NCI-H82 treated with DMSO at 0.1 percent for 48 hours (cell line): ENCODE results near the gene NANOS2.
"Not testable (repeated sequence)": the region's sequence is repeated elsewhere in the genome, so short reads cannot be mapped to it uniquely, and the experiment has no call there.

Source experiments
- DNase-seq: peaks from one replicate; lab custom pipeline; 2025; ENCODE audit not compliant: unreplicated experiment; lab: John Stamatoyannopoulos, UW

Gene NANOS2

GRCh38 chr19:45876411-45877197 is 38.0 kb downstream of the NANOS2 start:
- DNase-seq = no peak

DNA sequence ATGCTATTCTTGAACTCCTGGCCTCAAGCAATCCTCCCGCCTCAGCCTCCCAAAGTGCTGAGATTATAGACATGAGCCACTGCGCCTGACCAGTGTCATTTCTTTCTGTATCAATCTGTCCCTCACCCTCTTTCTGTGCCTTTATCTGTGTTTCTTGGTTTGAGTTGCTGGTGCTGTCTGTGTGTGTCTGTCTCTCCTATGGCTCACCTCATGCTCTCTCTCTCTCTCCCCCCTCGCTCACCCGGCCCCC is 38.5 kb downstream of the NANOS2 start:
- DNase-seq = no peak

DNA sequence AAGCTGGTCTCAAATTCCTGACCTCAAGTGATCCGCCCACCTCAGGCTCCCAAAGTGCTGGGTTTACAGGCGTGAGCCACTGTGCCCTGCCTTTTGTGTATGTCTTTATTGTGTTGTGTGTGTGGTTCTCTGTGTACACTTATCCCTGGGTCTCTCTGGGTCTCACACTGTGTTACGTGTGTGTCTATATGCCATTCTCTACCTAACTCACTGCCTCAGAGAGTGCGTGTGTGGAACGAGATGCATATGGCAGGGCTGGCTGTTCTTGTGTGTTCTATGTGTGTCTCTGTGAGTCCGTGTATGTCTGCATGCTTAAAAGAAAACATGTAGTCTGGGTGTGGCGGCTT is 40.0 kb downstream of the NANOS2 start:
- no peak for DNase-seq

- DNase-seq = no peak
Measured at GRCh38 chr19:45873219-45873772, 41.3 kb downstream of the NANOS2 start.

- DNase-seq = no peak
Measured at GRCh38 chr19:45872095-45872919, 42.3 kb downstream of the NANOS2 start.

GRCh38 chr19:45870798-45871197 is 43.8 kb downstream of the NANOS2 start:
- DNase-seq = no peak

- not testable (repeated sequence) for DNase-seq
Measured at GRCh38 chr19:45867241-45867640, 47.3 kb downstream of the NANOS2 start.

DNA sequence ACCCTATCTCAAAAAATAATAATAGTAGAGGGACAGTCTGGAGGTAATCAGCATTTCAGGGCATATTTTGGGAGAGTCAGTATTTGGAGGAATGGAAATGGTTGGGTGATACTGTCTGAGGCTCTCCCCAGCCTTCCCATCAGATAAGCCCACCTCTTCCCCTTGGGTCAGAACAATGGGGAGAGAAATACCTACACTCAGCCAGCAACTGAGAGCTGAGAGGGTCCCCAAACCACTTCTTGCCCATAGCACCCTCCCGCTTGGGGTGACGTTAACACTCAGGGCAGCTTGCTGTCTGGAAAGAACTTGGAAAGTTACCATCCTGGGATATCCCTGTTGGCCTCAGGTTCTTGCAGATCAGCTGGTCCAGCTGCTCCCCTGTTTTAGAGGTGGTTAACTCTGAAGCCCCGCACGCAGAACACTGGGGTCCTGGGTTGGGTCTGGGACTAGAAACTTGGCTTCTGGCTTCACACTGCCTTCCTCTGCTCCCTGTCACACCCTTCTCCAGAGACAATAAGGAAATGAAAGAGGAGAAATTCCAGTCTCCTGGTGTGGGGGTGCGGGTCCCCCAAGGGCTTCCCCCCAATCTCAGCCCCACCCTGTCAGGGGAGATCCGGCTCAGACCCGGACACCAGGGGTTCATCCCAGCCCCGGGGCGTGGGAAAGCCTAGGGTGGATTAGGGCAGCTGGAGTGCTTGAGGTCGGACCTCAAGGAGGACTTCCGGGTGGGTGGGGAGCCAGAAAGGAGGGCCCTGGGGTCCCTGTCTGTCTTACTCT is 48.0 kb downstream of the NANOS2 start:
- no peak for DNase-seq

DNA sequence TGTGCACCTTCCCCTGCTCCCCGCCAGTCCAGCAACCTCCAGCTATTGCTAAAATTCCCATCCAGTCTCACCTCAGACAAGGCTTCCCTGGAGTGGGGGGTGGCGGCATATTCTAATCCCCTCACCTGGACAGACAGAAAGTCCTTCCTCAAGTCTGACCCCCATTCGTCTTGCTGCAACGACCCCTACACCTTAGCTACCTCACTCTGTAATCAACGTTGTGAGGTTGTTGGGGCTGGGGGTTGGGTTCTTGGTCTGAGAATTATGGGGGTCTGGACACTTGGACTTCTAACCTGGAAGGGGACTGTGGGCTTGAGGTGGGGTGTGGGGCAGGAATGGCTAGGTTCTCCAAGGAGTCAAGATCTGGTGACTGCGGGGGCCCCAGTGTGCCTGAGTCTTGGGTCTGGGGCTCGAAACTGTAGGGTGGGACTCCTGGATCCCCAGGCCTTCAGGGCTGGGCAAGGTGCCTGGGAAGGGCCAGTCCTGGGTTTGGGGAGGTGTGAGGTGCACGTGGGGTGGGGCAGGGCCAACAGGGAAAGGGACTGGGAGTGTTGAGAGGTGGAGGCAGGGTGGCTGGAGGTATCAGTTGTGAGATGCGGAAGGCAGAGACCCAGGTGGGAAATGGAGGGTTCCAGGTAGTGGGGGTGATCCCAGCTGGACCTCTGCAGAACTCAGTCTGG is 49.2 kb downstream of the NANOS2 start:
- no peak for DNase-seq

DNA sequence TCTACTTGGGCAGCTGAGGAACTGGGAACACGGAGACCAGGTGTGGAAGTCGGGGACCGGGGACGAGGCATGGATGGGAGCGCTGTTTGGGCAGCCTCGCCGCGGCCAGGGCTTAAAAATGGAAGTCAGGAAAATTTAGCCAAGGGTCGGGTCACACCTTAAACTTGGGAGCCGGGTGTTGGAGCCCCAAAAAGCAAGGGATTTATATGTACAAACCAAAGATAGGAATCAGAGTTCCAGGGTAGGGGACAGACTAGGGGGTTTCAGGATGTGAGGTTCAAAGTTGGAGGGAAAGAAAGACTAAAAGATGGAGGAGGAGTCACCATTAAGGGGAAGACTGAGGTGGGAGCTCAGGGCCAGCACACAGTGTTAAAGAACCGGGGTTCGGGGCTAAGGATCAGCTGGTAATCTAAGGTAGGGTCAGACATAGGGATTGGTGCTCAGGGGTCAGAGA is 49.9 kb downstream of the NANOS2 start:
- no peak for DNase-seq

DNA sequence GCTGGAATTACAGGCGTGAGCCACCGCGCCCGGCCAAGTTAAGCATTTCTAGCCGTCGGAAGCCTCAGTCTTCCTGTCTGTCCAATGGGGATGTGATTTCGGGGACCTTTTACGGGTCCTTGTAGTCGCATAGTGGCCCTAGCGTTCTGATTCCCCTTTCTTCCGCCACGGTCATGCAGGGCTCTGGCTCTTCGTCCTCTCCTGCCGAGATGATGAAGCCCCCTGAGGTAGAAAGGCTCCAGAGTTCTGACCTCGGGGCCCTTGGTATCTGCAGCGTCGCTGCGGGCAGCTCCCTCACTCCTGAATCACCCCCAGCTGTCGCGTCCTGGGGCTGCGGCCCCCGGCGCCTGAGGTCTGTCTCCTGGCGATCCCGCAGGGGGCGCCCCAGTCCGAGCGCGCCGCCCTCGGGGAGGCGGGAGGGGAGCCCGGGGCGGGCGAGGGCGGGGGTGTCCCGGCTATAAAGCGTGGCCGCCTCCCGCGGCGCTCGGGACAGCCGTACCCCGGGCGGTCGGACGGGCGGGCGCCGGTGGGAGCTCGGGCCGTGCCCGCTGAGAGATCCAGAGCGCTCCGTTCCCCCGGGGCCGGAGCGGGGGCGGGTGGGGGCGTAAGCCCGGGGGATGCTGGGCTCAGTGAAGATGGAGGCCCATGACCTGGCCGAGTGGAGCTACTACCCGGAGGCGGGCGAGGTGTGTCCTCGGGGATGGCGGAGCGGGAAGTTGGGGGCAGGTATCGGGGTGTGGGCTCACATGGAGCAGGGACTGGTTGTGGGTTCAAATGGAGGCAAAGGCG is 50.5 kb downstream of the NANOS2 start, which contains the start of gene FOXA3:
FOXA3 (plus strand) TSS at position 487 of the 789 bp plus-strand sequence; CDS start at position 618, 131 bp downstream.
- DNase-seq = peak; percentile 62

DNA sequence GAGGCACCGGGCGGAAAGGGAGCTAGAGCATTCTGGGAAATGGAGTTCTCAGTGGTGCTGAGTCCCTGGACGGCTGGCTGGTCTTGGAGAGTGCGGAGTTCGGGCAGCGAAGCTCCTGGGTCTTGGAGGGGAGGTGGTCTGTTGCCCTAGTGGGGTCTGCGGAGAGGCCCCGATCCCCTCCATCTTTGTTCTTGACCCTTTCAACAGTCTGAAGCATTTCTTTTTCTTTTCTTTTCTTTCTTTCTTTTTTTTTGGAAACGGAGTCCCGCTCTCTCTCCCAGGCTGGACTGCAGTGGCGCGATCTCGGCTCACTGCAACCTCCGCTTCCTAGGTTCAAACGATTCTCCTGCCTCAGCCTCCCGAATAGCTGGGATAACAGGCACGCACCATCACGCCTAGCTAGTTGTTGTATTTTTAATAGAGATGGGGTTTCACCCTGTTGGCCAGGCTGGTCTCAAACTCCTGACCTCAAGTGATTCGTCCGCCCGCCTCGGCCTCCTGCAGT is 51.2 kb downstream of the NANOS2 start:
- no peak for DNase-seq
